ENCODE results near the gene OLR1.
A peak's percentile ranks its signal among the peaks of the same experiment; 100 is the strongest.
"Not testable (repeated sequence)": the region's sequence is repeated elsewhere in the genome, so short reads cannot be mapped to it uniquely, and the experiment has no call there.

OLR1 gene

DNA sequence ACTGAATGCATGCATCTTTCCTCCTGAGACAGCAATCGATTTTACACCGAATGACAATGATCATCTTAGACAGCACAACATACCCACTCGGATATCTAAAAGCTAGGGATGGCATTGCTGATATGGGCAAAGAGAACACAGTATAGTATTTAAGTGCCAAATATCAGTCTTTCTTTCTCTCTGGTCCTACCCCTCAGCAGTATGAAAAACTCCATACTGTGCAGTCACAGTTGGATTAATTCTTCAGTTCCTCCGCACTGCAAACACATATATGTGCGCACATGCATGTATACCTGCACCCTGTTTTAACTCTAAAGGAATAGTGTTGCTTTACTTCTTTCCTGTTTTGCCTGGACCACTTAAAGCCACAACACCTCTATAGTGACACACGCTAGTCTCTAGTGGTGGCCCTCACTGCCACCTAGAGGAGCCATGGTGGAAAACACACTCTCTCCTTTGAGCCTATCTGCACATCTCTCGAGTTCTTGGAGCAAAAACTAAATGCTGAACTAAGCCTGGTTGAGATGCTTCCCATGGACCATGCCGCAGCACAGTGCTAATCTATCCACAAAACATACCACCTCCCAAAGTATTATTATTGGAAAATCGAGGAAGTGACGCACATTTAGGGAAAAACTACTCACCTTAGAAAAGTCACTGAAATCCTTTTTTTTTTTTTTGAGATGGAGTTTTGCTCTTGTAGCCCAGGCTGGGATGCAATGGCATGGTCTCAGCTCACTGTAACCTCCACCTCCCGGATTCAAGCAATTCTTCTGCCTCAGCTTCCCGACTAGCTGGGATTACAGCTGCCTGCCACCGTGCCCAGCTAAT lies 18.8 kb upstream of the OLR1 start:
- DNase-seq, result peak; percentile 70

GRCh38 chr12:10189653-10190052 lies 17.7 kb upstream of the OLR1 start:
- no peak for DNase-seq

DNA sequence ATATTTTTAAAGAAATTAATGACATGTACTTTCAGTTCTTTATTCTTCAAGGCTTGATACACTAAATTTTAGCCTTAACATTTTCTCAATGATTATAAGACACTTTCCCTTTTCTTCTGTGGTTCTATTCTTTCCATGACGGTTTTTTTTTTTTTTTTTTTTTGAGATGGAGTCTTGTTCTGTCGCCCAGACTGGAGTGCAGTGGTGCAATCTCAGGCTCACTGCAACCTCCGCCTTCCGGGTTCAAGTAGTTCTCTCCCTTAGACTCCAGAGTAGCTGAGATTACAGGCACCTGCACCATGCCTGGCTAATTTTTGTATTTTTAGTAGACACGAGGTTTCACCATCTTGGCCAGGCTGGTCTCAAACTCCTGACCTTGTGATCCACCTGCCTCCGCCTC lies 15.0 kb upstream of the OLR1 start:
- not testable (repeated sequence) for DNase-seq

- peak; percentile 80 for DNase-seq
Measured at GRCh38 chr12:10186299-10186698, 14.4 kb upstream of the OLR1 start.

GRCh38 chr12:10184261-10184843 lies 12.4 kb upstream of the OLR1 start:
- peak; percentile 35 for DNase-seq

- DNase-seq, result peak; percentile 51
Measured at GRCh38 chr12:10182354-10183049, 10.6 kb upstream of the OLR1 start.

GRCh38 chr12:10179776-10180181 lies 7.8 kb upstream of the OLR1 start:
- no peak for DNase-seq

DNA sequence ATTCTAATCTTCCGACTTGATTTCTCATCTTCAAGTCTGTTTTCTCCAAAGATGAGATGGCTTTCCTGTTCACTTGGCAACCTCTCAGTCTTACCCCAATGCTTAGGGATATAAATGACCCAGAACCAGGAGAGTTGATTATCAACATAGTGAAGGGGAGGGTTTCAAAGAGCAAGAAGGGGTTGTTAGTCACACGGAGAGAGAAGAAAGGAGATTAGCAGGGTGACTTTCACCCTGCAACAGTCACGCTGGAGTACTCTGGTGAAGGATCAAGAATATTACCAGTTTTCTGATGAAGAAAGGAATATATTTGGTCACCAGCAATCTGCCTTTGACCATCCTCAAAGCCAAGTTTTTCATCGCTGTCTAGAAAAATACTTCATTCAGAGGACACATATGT lies 6.9 kb upstream of the OLR1 start, which contains the start of gene TMEM52B:
Gene TMEM52B, plus strand, starts transcription at position 212 of the 400 bp plus-strand sequence. CDS start 543 bp downstream, outside the sequence.
- DNase-seq, result no peak

GRCh38 chr12:10175846-10176636 lies 4.1 kb upstream of the OLR1 start:
- no peak for DNase-seq

GRCh38 chr12:10174986-10175614 lies 3.2 kb upstream of the OLR1 start:
- DNase-seq, result no peak

GRCh38 chr12:10170216-10170615 lies 1.7 kb downstream of the OLR1 start:
- no peak for DNase-seq

GRCh38 chr12:10169104-10169503 lies 2.8 kb downstream of the OLR1 start:
- DNase-seq, result no peak

DNA sequence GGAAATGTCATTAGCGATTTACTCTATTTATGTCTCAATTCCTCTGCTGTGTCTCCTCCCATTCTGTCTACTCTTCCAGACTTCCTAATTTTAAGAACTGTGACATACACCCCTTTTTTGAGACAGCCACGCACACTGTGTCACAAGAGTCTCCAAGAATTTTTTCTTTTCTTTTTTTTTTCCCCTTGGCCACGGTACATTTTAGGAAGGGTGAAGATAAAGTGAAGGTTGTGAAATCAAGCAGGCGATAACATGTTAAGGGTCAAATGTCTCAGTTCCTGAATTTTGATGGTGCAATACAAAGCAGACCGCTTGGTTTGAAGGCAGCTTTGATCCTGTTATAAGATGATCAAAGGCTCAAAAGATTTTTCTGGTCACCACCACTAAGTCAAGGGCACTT lies 4.3 kb downstream of the OLR1 start:
- peak; percentile 41 for DNase-seq

DNA sequence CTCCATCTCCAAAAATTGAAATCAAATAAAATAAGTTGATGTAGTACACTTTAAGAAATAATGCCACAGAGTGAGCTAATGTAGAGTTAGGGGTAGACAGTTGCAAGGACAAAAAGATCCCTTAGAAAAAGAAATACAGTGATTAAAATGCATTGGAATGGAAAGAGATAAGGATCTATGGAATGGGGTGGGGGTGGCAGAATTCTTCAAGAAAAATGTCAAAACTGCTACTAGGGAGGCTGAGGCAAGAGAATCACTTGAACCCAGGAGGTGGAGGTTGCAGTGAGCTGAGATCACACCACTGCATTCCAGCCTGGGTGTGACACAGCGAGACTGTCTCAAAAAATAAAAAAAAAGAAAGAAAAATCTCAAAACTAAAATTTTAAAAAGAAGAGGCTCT lies 6.5 kb downstream of the OLR1 start:
- DNase-seq, result no peak

- DNase-seq, result no peak
Measured at GRCh38 chr12:10163084-10163483, 8.8 kb downstream of the OLR1 start.

- DNase-seq, result no peak
Measured at GRCh38 chr12:10160617-10161385, 11.1 kb downstream of the OLR1 start.

DNA sequence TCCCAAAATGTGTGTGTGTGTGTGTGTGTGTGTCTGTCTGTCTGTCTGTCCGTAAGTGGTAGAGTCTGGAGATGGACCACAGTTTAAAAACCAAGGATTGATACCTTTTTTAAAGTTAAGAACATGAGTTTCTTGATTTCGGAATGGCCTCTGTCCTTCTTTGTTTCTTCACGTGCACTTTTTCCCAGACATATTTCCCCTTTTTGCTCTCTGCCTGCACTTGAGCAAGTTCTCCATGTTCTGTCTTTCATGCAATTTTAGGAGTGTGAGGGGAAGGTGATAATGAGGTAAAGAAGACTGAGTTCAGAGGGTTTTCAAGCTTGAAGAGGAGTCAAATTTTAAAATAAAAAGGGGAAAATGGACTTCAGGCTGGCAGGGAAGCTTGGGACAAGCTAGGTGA lies 12.7 kb downstream of the OLR1 start:
- DNase-seq, result no peak

DNA sequence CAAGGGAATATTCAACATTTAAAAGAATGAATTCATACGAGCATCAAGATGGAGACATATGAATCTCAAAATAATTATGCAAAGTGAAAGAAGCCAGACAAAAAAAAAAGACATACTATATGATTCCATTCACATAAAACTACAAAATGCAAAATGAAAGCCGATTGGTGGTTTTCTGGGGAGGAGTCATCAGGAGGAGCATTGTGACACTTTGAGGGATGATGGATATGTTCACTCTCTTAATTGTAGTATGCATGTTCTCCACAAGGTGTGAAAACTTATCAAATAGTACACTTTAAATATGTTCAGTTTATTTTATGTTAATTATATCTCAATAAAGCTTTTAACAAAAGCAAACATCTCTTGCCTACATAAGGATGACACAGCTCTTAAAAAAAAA lies 13.5 kb downstream of the OLR1 start:
- DNase-seq, result no peak

DNA sequence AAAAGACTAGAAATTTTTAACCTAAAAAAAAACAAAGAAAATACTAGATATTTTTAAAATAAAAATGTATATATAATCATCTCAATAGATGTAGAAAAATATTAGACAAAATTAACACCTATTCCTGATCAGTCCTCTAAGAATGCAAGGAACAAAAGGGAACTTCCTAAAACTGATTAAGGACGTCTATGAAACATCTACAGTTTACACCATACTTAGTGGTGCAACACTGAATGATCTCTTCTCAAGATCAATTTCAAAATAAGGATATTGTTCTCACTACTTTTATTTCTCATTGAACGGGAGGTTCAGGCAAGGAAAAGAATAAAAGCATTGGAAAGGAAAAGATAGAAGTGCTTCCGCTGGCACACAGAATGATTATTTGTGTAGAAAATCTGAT lies 16.0 kb downstream of the OLR1 start:
- DNase-seq, result no peak

- DNase-seq, result no peak
Measured at GRCh38 chr12:10154145-10154496, 17.8 kb downstream of the OLR1 start.

DNA sequence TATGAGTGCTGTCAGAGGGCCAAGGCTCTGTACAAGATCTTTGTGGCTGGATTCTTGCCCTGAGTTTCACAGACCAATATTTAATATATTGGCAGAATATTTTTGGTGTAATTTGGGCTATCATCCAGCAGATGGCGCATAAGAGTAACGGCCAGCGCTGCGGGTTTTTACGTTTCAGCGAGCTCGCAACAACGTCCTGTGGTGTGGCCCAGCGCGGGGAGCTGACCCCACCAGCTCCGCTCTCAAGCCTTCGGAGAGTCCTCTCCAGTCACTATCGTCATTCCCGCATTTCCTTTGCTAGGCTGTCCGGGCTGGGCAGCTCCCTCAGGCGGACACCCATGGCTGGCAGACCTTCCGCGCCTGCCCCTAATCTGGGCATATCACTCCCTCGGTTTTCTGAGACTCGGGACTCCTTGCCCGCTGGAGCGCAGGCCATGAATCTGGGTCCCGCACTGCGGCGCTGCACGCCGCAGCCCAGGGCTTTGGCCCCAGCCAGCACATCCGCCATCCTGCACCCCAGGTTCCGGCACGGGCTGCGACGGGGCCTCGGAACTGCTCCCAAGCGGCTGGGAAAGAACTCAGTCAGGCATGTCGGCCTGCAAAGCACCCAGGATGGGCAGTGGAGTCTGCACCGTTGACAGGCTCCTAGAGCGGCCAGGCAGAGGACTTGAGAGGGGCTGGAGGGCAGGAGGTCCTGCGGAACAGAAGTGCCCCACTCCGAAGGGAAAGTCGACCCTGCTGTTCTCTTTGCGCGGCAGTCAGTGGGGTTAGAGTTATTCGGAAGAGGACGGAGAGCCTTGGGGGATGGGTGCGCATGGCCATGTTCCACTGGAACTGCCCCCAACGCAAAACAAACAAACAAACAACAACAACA lies 18.4 kb downstream of the OLR1 start:
- DNase-seq, result peak; percentile 60
